SK-N-SH treated with all-trans-retinoic acid at 6 μM for 48 hours (cell line): Measurements from ENCODE around the gene SEMA3D.

Experiments used
- GLIS3 ChIP-seq: fragments of 250-450 bp; sonication (Bioruptor Pico); IDR thresholded peaks from 2 replicates; pipeline ENCODE4 v1.5.0; 2020; ENCODE audit warnings: mild to moderate bottlenecking, moderate library complexity
- POU6F1 ChIP-seq: fragments of 250-450 bp; sonication (Bioruptor Pico); IDR thresholded peaks from 2 replicates; pipeline ENCODE4 v1.8.0; 2021; ENCODE audit warnings: low read depth, mild to moderate bottlenecking, moderate library complexity, borderline replicate concordance
- TSHZ2 ChIP-seq: fragments of 250-450 bp; sonication (Bioruptor Pico); IDR thresholded peaks from 2 replicates; pipeline ENCODE4 v1.5.0; 2020; ENCODE audit warnings: mild to moderate bottlenecking, moderate library complexity
- ZFP3 ChIP-seq: fragments of 250-450 bp; sonication (Bioruptor Pico); IDR thresholded peaks from 2 replicates; pipeline ENCODE4 v1.5.0; 2020; ENCODE audit warnings: mild to moderate bottlenecking, moderate library complexity
- ZNF565 ChIP-seq: fragments of 450-650 bp; formaldehyde crosslinking; conservative IDR thresholded peaks from 2 replicates; pipeline ENCODE4 v1.5.0; 2020; ENCODE audit warnings: low read depth, mild to moderate bottlenecking, moderate library complexity
- ZNF70 ChIP-seq: fragments of 450-650 bp; formaldehyde crosslinking; IDR thresholded peaks from 2 replicates; pipeline ENCODE4 v1.5.0; 2020; ENCODE audit warnings: mild to moderate bottlenecking, moderate library complexity

GRCh38 chr7:84949067-84949466 lies 237.8 kb downstream of the SEMA3D start:
- TF ChIP-seq TSHZ2 (no peak), ZFP3 (CRISPR knock-in tag) (no peak), GLIS3 (CRISPR knock-in tag) (no peak), POU6F1 (CRISPR knock-in tag) (no peak), ZNF70 (CRISPR knock-in tag) (no peak), ZNF565 (CRISPR knock-in tag) (no peak)
